Right lobe of liver (tissue), 4 donors: ENCODE results near the gene SYT9.

Experiments used
- CTCF ChIP-seq, 4 donors: fragments of 200-600 bp in 3 of 4; fragments of 450-650 bp in 1 of 4; IDR thresholded peaks; one replicate each; pipeline versions ENCODE4 v1.5.1 to v1.8.0; 2016 to 2022; ENCODE audit warnings: antibody characterized with exemption in 4 of 4, mild to moderate bottlenecking in 2 of 4
- POLR2A ChIP-seq: fragments of 450-650 bp; IDR thresholded peaks from one replicate; pipeline ENCODE4 v1.6.1; 2017; ENCODE audit warnings: antibody characterized with exemption, mild to moderate bottlenecking
- donor health status: DM: no; HTN: no; CAD: no.
- donor health status: DM: no; HTN: no; CAD: no.
- donor health status: DM: no; HTN: yes; CAD: no.

GRCh38 chr11:7272373-7272772 lies 20.7 kb downstream of the SYT9 start:
- no peak for TF ChIP-seq CTCF (IDR thresholded peaks at IDR 0.05)
- no peak for TF ChIP-seq POLR2A
